ENCODE results near the gene NINJ2. TPM values are rescaled to one million over a fixed set of nuclear protein-coding genes. Genes with fewer than 3 reads are reported as not detected.

NINJ2 gene
- total and polyA plus RNA-seq, 7 donors, result 11.8 to 66.6 (median 33.1) TPM

- H3K9me3 ChIP-seq, result no peaks in the 10 kb centered on the region
- H3K4me3 ChIP-seq, result peak overlapping the region; percentile 79
- intact Hi-C loops (cut with DNase I), result loop anchor here (2.0 to 5.0 kb wide), 4 partner anchors 182 to 378 kb away; partner anchors contain the start of genes RAD52 (in 1 of the 2) and WNK1 (in 1 of the 2)
- H3K4me1 ChIP-seq, result peaks cover 17% of the 10 kb centered on the region
- no peak for TF ChIP-seq CTCF (IDR thresholded peaks at IDR 0.05)
- WGBS, 3 donors, result 3 to 12% (median 10%) methylated on average over 18 to 22 of the region's 22 CpGs
- peak overlapping the region; percentile 95 for H3K27ac ChIP-seq
- DNase-seq, result peak; percentile 86 to 92
- ATAC-seq, result peak; percentile 78 to 88 (median 85)
- no peaks in the 10 kb centered on the region for H3K27me3 ChIP-seq (ENCODE audit: insufficient read depth in 3 of 3, low read length in 2 of 3)
- no peaks in the 10 kb centered on the region for H3K36me3 ChIP-seq (ENCODE audit: insufficient read depth in 1 of 2, low read depth in 1 of 2)
Measured at GRCh38 chr12:570435-570920, 92.8 kb downstream of the NINJ2 start.

GRCh38 chr12:569803-570434 lies 93.3 kb downstream of the NINJ2 start:
- intact Hi-C loops (cut with DNase I), result loop anchor here (1.0 to 10.0 kb wide), 9 partner anchors 181 to 1015 kb away; partner anchors contain the start of genes RAD52 (in 1 of the 2) and WNK1 (in 1 of the 2)
- Histone ChIP-seq H3K9me3 (no peaks in the 10 kb centered on the region), H3K36me3 (ENCODE audit: insufficient read depth in 1 of 2, low read depth in 1 of 2) (no peaks in the 10 kb centered on the region), H3K4me1 (peaks cover 17% of the 10 kb centered on the region), H3K27ac (peak overlapping the region; percentile 95), H3K4me3 (peak overlapping the region; percentile 79), H3K27me3 (ENCODE audit: insufficient read depth in 3 of 3, low read length in 2 of 3) (no peaks in the 10 kb centered on the region)
- peak; percentile 97 for TF ChIP-seq CTCF (IDR thresholded peaks at IDR 0.05)
- 1 to 2% (median 1%) methylated on average over 43 to 44 of the region's 44 CpGs for WGBS, 3 donors
- peak; percentile 68 to 83 (median 78) for ATAC-seq
- peak; percentile 93 to 94 for DNase-seq

- Histone ChIP-seq H3K4me3 (peak overlapping the region; percentile 79), H3K27me3 (ENCODE audit: insufficient read depth in 3 of 3, low read length in 2 of 3) (no peaks in the 10 kb centered on the region), H3K4me1 (peaks cover 17% of the 10 kb centered on the region), H3K9me3 (no peaks in the 10 kb centered on the region), H3K27ac (no peak overlapping the region), H3K36me3 (ENCODE audit: insufficient read depth in 1 of 2, low read depth in 1 of 2) (no peaks in the 10 kb centered on the region)
- intact Hi-C loops (cut with DNase I), result loop anchor here (1.0 to 10.0 kb wide), 5 partner anchors 182 to 1016 kb away; no protein-coding TSS in a partner anchor
- WGBS, 3 donors, result 69 to 77% (median 73%) methylated on average over 6 of the region's 6 CpGs
- no peak for TF ChIP-seq CTCF (IDR thresholded peaks at IDR 0.05)
- DNase-seq, result peak in 1 of 2 donors; percentile 51
- no peak for ATAC-seq
Measured at GRCh38 chr12:569091-569676, 94.1 kb downstream of the NINJ2 start.

GRCh38 chr12:568486-568885 lies 94.8 kb downstream of the NINJ2 start:
- Histone ChIP-seq H3K9me3 (no peaks in the 10 kb centered on the region), H3K27ac (no peak overlapping the region), H3K4me1 (peaks cover 17% of the 10 kb centered on the region), H3K36me3 (ENCODE audit: insufficient read depth in 1 of 2, low read depth in 1 of 2) (no peaks in the 10 kb centered on the region), H3K27me3 (ENCODE audit: insufficient read depth in 3 of 3, low read length in 2 of 3) (no peaks in the 10 kb centered on the region), H3K4me3 (no peak overlapping the region)
- DNase-seq, result no peak
- no peak for TF ChIP-seq CTCF (IDR thresholded peaks at IDR 0.05)
- 80 to 87% (median 85%) methylated on average over 6 of the region's 6 CpGs for WGBS, 3 donors
- intact Hi-C loops (cut with DNase I), result loop anchor here (5.0 to 10.0 kb wide), 4 partner anchors 384 to 1016 kb away; no protein-coding TSS in a partner anchor
- ATAC-seq, result no peak
